Stimulated activated CD4-positive, alpha-beta T cell treated with anti-CD3 and anti-CD28 coated beads, Interleukin-15, amount 100 ng/mL, for 48 hours (primary cell): ENCODE data around the gene PPM1F.
A peak's percentile ranks its signal among the peaks of the same experiment; 100 is the strongest.

Experiments used
- DNase-seq, 2 donors: peaks; one replicate each; pipeline ENCODE4 v3.0.0-alpha.2; 2020; ENCODE audit warnings: low read depth in 2 of 2

Gene PPM1F

DNA sequence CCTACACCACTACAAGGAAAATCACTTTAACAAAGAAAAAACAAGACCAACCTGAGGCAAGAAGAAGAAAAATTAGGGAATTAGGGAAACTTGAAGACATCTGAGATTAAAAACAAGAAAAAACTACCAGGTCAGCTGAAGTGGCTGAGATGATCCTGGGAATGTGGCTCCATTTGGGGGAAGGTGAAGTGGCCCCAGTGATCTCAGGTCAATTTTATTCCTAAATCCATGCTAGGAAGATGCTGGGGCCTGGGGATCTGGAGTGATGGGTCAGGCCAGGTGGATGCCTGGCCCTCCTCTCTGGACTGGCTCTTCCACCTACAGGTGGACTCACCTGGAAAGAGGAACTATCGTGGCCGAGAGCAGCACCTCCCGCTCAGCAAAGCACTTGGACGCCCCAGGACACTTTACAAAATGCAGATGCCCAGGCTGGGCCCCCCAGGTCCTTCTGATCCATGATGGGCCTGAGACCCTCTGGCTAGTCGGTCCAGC lies 23.3 kb upstream of the PPM1F start:
- no peak for DNase-seq

DNA sequence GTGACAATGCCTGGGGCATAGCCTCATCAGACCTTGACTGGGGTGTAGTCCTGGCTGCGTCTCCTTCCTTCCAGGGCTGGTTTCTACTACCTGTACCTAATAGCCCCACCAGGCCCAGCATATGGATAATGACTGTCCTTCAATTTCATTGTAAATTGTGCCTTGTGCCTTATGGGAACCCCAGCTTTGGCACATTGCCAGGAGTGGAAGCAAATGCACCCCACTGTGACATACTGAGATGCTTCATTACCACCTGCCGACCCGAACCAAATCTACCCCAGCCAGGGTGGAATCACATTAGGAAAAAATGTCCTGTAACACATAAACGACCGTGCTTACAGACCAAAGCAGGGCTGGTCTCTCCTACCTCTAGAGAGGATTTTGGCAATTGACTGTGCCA lies 22.6 kb upstream of the PPM1F start:
- DNase-seq, result no peak

DNA sequence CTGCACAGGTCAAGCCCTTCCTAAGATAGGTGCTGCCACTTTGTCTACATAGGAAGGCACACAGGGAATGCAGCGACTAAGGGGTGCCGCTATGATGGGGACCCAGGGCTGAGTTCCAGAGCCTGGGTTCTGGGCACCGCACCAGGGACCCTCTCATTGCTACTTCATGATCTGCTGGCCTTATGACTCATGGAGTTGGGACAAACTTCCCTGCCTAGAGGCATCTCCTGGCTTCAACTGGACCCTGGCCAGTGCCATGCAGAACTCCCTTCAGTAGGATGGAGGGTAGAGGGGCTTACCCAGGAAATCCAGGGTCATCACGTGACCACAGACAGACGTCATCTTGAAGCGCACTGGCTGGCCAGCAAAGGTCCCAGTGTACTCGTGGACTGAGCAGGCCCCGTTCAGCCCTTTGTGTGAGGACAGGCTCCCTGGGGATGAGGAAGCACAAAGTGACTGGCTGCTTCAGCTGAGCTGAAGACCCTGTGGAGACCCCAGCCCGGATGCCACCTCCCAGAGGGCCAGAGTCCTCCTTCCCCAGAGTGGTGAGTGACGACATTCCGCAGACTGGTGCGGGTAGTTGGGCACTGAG lies 21.5 kb upstream of the PPM1F start:
- no peak for DNase-seq

DNA sequence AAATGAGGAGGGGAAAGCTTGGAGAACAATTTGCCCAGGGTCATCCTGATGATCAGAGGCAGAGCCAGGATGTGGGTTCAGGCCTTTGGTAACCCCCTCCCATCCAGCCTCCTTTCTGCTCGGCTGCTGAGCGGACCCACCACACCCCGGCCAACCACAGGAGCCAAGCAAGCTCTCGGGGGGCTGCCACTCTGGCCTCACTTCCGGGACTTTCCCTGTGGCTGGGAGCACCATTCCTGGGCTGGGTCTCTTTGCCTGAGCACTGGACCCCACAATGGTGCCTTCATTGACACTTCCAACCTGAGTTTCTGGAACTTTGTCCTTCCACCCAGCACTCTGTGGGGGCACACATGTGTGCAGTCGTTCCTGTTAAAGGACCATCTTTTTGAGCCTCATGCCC lies 20.2 kb upstream of the PPM1F start:
- DNase-seq, result no peak

DNA sequence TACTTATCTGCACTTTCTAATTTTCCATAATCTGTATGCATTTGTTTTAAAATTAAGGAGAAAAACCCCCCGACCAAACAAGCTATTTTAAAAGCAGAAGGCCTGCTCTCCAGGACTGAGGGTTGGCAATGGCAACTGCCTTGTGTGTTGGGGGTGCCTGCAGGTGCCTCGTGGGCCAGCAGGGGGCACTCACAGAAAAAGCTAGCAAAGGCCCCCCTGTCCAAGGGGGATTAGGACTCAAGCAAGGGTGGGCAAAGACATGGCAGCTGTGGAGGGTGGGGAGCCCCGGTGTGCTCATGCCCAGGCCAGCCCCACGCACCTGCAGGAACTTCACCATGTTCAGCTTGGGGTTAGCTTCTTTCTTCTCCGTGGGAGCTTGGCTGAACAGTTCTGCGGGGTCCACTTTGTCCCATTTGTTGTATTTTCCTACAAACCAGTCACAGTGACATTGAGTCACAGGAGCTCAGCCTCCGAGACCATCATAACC lies 19.7 kb upstream of the PPM1F start:
- DNase-seq, result peak in 1 of 2 donors; percentile 40

DNA sequence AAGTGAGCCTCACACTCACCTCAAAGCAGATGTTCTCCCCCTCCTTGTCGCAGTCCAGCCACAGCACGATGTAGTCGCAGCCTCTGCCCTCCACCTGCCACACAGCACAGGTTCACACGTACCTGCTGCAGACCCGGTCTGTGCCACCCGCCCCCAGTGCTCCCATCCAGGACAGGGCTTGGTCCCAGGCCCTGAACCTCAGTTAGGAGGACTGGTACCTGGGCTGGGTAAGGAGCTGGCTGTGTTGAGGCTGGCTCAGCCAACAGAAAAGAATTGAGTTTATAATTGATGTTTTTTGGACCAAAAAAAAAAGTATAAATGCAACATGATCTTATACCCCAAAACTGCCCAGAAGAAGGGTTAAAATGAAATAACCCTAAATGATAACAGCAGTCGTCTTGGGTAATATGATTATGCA lies 19.2 kb upstream of the PPM1F start:
- DNase-seq, result no peak

DNA sequence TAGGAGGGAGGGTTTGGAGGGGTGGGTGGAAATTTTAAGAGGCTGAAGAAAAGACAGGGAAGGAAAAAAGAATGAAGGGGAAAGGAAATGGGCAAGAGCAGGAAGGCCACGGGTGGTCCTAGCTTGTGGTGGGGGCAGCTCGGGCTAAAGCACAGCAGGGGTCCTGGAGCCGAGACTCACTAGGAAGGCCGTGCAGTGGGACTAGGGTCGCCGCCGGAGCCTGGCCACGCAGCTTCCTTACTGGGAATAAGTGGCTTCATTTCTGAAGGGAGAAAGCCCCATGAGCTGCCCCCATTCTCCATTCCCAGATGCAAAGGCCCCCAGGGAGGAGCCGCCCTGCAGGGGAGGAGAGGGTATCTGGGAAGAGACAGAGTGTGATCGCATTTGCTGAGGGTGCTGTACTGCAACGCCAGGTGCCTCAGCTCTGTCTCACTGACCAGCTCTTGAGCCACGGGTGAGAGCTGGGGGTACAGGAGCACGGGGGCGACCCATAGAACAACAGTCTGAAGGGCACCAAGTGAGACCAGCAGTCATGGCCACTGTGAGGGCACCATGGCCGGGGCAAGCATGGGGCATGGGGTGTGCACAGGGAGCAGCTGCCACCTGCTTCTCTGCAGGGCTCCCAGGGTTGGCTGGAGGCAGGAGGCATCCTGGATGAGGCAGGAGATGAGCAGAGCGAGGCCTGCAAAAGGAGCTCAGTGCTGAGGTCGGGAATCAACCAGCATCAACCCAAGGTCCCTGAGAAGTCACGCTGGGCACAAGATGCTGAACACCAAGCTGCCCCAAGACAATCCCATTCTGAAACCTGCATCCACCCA lies 18.4 kb upstream of the PPM1F start:
- no peak for DNase-seq

DNA sequence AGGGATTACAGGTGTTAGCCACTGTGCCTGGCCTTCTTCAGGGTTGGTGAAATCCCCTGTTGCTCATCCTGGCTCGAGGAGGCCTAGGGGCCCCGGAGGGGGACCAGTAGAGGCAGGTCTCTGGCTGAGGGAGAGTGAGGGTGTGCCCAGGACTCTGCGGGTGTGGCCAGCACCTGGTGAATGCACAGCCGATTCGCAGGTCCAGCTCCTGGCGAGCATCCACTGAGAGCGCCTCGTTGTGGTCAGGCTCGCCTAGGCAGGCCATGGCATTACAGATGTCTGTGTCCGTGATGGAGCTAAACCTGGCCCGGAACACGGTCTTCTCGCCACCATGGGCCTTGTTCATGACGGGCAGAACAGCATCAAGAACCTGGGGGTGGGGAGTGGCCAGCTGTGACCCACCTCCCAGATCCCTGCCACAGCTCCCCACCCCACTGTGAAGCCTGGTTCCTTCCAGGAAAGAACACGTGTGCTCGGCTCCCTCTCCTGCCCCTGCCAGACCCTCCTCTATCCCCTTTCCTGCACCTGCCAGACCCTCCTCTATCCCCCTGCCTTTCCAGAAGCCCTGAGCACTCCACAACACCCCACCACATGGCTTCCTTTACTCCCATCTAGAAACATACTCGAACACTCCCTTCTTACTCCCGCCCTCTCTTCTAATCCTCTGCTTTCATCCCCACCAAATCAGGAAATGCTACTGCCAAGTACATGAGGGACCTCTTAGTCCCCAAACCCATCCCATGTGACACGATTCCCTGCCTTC lies 17.6 kb upstream of the PPM1F start:
- no peak for DNase-seq

DNA sequence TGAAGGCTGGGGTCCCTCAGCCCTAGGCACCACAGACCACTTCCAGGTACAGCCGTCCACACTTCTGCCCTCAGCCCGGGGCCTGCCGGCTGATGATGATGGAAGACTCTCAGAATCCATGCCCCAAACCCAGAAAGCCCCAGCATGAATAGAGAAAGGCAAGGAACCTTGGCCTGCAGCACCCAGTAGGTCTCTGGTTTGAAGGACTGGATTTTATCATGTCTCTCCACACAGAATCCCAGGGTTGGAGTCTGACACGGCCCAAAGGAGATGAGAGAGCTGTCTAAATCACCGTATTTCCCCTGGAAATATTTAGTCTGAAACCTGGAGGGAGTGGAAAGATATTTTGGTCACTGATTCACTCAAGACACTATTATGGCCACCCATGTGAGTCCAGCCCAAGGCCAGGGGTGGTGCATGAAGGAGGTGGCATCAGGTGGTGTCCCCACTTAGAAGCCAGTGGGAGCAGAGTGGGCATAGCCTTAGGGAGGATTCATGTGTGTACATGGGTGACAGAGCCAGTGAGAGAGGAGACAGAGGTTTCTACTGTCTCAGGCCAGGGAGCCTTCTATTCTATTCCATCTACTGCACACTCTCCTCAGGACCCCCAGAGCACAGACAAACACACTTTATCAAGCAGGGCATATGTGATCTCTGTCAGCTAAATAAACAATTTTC lies 15.9 kb upstream of the PPM1F start:
- DNase-seq, result no peak

DNA sequence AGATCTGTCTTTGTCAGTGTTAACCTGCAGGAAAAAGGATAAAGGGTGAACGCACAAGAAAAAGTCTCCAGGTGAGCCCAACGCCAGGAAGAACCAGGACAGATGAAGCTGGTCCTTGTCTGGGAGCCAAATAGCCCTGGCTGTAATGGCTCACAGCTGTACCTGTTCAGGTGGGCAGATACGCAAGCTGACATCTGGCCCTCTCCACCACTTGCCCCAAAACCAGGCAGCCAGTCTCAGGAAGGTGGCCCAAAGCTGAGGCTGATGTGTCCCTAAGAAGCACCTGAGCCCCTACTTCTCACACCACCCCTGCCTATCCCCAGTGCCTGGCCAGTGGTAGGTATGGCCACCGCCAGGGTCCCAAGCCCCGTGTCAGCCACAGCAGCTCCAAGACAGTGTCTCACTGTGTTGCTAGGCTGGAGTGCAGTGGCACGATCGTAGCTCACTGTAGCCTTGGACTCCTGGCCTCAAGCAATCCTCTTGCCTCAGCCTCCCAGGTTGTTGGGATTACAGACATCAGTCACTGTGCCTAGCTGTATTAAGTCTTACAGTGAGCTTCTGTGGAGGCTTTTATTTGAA lies 15.1 kb upstream of the PPM1F start:
- DNase-seq, result no peak

DNA sequence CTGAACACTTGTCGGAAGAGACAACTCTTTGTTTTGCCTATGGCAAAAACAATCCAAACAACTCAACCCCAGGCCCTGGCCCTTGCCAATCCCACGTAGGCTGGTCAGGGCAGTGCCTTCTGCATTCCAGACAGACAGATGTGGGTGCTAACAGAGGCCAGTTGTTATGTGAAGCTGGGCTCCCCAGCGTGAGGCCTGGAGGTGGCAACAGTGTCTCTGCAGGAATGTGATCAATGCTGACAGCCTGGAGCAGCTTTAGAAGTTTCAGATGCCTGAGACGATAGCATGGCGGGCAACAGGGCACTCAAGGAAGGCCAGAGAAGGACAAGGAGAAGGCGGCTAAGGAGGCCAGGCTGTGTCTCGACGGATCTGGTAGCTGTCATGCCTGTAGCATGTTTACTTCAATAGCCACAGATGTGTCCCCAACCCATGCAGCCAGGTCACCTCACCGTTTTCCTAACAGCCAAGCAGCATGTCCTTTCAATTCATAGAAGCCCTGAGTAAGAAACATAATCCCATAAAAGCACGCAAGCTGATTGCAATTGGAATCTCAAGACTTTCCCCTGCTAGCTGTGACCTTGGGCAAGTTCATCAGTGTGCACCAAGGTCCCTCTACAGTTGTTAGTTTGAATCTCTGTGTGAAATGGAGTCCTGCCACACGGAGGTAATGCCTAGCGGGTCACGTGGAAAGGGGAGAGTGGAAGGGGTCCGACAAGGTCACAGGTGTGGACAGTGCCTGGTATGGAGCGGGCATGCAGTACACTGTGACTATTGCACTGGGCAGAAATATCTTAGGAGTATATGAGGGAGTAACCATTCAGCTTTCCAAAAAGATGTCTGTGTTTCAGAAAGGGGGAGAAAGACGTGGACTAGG lies 14.2 kb upstream of the PPM1F start:
- DNase-seq, result no peak

DNA sequence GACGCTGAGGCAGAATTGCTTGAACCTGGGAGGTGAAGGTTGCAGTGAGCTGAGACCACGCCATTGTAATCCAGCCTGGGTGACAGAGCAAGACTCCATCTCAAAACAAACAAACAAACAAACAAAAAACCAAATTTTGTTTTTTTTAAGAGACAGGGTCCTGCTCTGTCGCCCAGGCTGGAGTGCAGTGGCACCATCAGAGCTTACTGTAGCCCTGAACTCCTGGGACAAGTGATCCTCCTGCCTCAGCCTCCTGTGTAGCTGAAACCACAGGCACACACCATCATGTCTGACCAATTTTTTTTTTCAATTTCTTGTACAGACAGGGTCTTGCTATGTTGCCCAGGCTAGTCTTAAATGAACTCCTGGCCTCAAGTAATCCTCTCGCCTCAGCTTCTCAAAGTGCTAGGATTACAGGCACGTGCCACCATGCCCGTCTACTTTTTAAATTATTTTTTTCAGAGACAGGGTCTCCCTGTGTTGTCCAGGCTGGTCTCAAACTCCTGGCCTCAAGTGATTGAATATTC lies 13.2 kb upstream of the PPM1F start:
- no peak for DNase-seq

DNA sequence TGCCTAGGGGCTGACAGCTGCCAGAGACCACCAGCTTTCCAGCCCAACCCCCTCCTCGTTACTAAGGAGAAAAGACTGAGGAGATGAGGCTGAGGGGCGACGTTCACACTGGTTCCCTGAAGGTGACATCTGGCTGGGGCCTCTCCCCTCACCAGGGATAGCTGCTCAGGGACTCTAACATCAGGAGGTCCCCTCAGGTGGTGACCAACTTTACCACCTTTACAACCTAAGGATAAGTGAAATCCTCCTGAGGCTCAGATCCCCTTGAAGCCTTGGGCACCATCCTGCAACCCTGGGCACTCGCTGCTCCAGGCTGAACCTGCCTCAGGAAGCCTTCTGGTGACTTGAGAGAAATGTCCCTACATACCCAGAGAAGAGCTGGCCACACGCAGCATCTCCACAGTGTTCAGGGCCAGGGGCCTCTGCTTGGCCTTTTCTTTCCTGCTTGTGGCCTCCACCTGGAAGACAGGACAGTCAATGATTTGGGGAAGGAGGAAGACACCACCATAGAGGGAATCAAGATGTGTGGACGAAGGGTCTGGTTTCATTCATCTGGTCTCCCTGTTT lies 12.4 kb upstream of the PPM1F start:
- DNase-seq, result no peak

DNA sequence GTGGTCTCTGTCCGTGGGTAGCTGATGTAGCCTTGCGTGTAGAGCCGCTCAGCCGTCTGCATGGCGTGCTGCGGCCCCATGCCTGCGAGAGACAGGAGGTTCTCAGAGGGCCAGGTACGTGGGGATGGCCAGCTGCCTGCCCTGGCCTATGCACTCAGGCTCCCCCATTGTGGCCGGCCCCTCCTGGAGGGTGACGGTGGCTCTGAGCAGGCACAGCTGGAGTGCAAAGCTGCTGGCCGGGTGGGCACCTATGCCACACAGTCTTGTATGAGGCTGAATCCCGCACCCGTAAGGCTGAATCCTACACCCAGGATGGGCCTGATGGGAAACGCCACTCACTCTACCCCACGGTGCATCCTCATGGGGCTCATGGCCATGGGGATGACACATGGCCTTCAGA lies 11.6 kb upstream of the PPM1F start:
- no peak for DNase-seq

DNA sequence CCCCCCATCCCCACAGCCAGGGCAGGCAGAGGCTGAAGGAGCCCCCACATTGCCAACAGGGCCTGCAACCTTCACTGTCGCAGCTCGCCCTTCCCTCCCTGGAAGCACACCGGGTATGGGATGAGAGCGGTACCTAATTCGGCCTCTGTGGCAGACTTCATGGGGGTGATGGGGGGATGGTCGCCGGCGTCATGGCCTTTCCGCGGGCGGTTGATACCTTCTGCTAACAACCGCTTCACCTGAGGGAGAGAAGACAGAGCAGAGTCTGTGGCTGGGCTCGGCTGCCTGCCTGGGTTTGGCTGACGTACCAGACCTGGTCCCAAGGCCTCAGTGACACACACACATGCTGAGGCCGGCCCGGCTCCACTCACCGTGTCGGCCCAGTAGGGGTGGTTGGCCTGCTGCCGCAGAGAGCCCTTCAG lies 11.2 kb upstream of the PPM1F start:
- DNase-seq, result no peak

DNA sequence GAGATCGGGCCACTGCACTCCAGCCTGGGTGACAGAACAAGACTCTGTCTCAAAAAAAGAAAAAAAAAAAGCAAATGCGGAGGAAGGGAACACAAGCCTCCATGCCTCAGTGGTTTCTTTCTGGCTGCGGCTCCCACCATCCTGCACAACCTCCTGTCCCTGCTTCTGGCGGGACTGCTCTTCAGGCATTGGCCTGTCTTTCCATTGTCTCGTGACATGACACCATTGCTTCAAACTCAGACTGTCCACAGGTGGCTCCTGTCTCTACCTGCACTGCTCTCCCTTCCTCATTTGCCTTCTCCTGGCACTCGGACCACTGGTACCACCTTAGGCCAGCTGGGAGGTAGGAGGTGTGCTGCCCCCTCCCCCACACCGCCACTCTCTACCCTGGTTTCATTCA lies 10.6 kb upstream of the PPM1F start:
- no peak for DNase-seq

DNA sequence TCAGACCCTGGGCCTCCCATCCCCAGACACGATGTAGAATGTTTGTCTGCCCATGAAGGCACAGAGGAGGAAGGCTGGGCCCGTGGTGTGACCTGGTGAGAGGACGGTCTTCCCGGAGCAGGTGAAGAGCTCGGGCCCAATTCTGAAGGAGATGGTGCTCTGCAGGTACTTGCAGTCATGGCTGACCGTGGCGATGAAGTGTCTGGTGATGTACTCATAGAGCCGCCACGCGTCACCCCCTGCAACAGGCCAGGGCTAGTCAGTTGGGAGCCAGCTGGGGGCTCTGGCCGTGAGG lies 10.0 kb upstream of the PPM1F start:
- DNase-seq, result no peak

DNA sequence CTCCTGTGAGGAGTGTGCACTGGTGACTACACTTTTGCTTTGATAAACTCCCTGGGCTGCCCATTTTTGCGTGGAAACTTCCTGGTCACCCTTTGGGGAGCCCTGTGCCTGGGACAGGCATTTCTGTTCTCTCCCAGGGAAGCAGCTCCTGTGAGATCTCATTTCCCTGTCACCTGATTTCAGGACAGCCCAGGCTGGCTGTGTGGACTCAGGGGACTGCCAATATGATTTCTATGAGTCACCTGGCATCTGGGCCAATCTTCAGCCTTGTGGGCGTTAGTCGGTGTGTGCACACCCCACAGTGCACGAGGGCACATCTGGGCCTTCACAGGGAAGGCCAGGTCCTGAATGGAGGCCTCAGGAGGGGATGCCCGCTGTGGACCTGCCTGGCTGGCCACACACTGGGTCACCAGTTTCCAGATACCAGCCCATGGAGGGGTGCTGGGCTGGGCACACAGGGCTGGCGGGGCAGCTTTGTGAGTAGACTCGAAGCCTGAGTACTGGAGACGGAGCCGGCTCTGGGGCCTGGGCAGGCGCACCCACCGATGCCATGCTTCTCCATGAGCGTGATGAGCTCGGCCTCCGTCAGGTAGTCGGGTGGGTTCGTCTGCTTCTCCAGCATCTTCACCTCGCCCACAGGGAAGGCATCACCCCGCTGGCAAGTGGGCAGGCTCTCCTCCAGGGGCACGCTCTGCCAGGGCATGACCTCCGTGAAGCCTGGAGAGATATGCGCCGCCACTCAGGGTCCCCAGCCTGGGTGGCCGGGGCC lies 9.4 kb upstream of the PPM1F start:
- no peak for DNase-seq

DNA sequence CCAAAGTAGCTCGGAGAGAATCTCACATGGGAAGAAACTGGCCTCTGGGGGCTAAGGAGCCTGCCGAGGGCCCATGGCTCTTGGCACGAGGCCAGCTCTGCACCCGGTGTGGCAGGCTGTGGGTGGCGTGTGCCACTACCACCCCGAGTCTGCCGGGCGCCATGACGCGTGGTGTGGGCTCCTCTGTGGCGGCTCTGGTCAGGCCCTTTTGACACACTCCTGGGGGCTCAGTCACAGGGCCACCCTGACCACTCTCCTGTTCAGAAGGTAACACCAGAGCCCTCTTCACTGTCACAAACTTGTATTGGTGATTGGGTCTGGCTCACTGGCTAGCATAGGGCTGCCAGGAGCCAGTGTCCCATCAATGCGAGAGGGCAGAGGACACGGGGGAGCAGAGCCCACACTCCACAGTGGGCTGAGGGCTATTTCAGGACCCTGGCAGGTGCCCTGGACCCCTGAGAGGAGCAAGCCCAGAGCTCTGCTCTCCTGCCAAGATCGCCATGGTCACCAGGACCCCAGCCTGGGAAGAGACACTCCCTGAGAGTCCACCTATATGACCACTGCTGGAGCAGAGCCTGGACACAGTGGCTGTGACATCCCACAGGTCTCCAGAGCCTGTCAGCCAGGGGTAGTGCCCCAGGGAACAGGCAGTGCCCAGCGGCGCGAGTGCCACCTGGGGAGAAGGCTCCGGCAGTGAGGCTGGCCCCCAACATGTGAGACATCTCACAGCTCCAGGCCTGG lies 8.6 kb upstream of the PPM1F start:
- DNase-seq, result no peak
